Stimulated activated naive CD8-positive, alpha-beta T cell treated with anti-CD3 and anti-CD28 coated beads, Interleukin-15, Interleukin-2, amounts not matched to agents 100 ng/mL and 50 ng/mL, for 24 hours (primary cell): ENCODE measurements around the gene LMNA.
A peak's percentile ranks its signal among the peaks of the same experiment; 100 is the strongest.
"Not testable (repeated sequence)": the region's sequence is repeated elsewhere in the genome, so short reads cannot be mapped to it uniquely, and the experiment has no call there.

Experiments
- H3K27ac Mint-ChIP-seq: one replicate; pipeline ENCODE4 v1.8.0; 2021; ENCODE audit warnings: mild to moderate bottlenecking, mixed read lengths
- H3K27me3 Mint-ChIP-seq: one replicate; pipeline ENCODE4 v1.8.0; 2021; ENCODE audit warnings: mixed read lengths
- H3K36me3 Mint-ChIP-seq: one replicate; pipeline ENCODE4 v1.8.0; 2021; ENCODE audit warnings: low read depth, mixed read lengths
- H3K4me1 Mint-ChIP-seq: one replicate; pipeline ENCODE4 v1.8.0; 2021; ENCODE audit warnings: low read depth, mixed read lengths
- H3K4me3 Mint-ChIP-seq: one replicate; pipeline ENCODE4 v1.8.0; 2021; ENCODE audit warnings: mild to moderate bottlenecking, mixed read lengths
- H3K9me3 Mint-ChIP-seq: one replicate; pipeline ENCODE4 v1.8.0; 2021; ENCODE audit warnings: mixed read lengths

LMNA gene

GRCh38 chr1:156108057-156108456, 6.5 kb upstream of the LMNA start:
- Mint-ChIP-seq H3K27ac (peak overlapping the region; percentile 41), H3K36me3 (no peaks in the 10 kb centered on the region), H3K9me3 (no peaks in the 10 kb centered on the region), H3K4me1 (peaks cover 70% of the 10 kb centered on the region), H3K4me3 (peak overlapping the region; percentile 83), H3K27me3 (peaks cover 14% of the 10 kb centered on the region)

- Mint-ChIP-seq H3K9me3 (no peaks in the 10 kb centered on the region), H3K27ac (no peak overlapping the region), H3K36me3 (no peaks in the 10 kb centered on the region), H3K4me3 (no peak overlapping the region), H3K27me3 (peaks cover 16% of the 10 kb centered on the region), H3K4me1 (peaks cover 70% of the 10 kb centered on the region)
Observed at GRCh38 chr1:156108664-156109241, 5.8 kb upstream of the LMNA start.

- H3K4me3 Mint-ChIP-seq, result no peak overlapping the region
- peaks cover 65% of the 10 kb centered on the region for H3K4me1 Mint-ChIP-seq
- H3K27ac Mint-ChIP-seq, result no peak overlapping the region
- H3K27me3 Mint-ChIP-seq, result peaks cover 17% of the 10 kb centered on the region
- no peaks in the 10 kb centered on the region for H3K36me3 Mint-ChIP-seq
- no peaks in the 10 kb centered on the region for H3K9me3 Mint-ChIP-seq
Observed at GRCh38 chr1:156110252-156110651, 4.3 kb upstream of the LMNA start.

GRCh38 chr1:156111355-156111962, 3.1 kb upstream of the LMNA start:
- Mint-ChIP-seq H3K9me3 (no peaks in the 10 kb centered on the region), H3K4me3 (no peak overlapping the region), H3K4me1 (peaks cover 60% of the 10 kb centered on the region), H3K36me3 (peaks cover 3% of the 10 kb centered on the region), H3K27me3 (peaks cover 19% of the 10 kb centered on the region), H3K27ac (no peak overlapping the region)

GRCh38 chr1:156112276-156113137, 2.0 kb upstream of the LMNA start:
- peaks cover 6% of the 10 kb centered on the region for H3K36me3 Mint-ChIP-seq
- no peak overlapping the region for H3K27ac Mint-ChIP-seq
- H3K27me3 Mint-ChIP-seq, result peaks cover 22% of the 10 kb centered on the region
- no peak overlapping the region for H3K4me3 Mint-ChIP-seq
- peaks cover 53% of the 10 kb centered on the region for H3K4me1 Mint-ChIP-seq
- H3K9me3 Mint-ChIP-seq, result no peaks in the 10 kb centered on the region

- Mint-ChIP-seq H3K9me3 (no peaks in the 10 kb centered on the region), H3K36me3 (peaks cover 9% of the 10 kb centered on the region), H3K27me3 (peaks cover 23% of the 10 kb centered on the region), H3K4me3 (peak overlapping the region; percentile 92), H3K27ac (peak overlapping the region; percentile 86), H3K4me1 (peaks cover 50% of the 10 kb centered on the region)
Observed at GRCh38 chr1:156113282-156113950, 1.1 kb upstream of the LMNA start.

- Mint-ChIP-seq H3K4me3 (peak overlapping the region; percentile 92), H3K9me3 (no peaks in the 10 kb centered on the region), H3K27ac (peak overlapping the region; percentile 58), H3K4me1 (peaks cover 50% of the 10 kb centered on the region), H3K27me3 (peaks cover 25% of the 10 kb centered on the region), H3K36me3 (peaks cover 18% of the 10 kb centered on the region)
Observed at GRCh38 chr1:156114919-156115513, 505 bp downstream of the LMNA start.

- Mint-ChIP-seq H3K4me1 (peaks cover 57% of the 10 kb centered on the region), H3K36me3 (peaks cover 25% of the 10 kb centered on the region), H3K27ac (peak overlapping the region; percentile 58), H3K4me3 (peak overlapping the region; percentile 92), H3K9me3 (no peaks in the 10 kb centered on the region), H3K27me3 (peaks cover 21% of the 10 kb centered on the region)
Observed at GRCh38 chr1:156115514-156116374, 1.2 kb downstream of the LMNA start.

GRCh38 chr1:156116731-156117130, 2.2 kb downstream of the LMNA start:
- Mint-ChIP-seq H3K36me3 (peaks cover 32% of the 10 kb centered on the region), H3K4me3 (peak overlapping the region; percentile 92), H3K27me3 (peaks cover 17% of the 10 kb centered on the region), H3K27ac (peak overlapping the region; percentile 41), H3K4me1 (peaks cover 57% of the 10 kb centered on the region)
- not testable (repeated sequence) for H3K9me3 Mint-ChIP-seq

GRCh38 chr1:156117414-156118176, 3.1 kb downstream of the LMNA start:
- H3K4me3 Mint-ChIP-seq, result peak overlapping the region; percentile 61
- H3K27ac Mint-ChIP-seq, result no peak overlapping the region
- H3K36me3 Mint-ChIP-seq, result peaks cover 36% of the 10 kb centered on the region
- no peaks in the 10 kb centered on the region for H3K9me3 Mint-ChIP-seq
- peaks cover 61% of the 10 kb centered on the region for H3K4me1 Mint-ChIP-seq
- H3K27me3 Mint-ChIP-seq, result peaks cover 11% of the 10 kb centered on the region

- Mint-ChIP-seq H3K4me3 (peak overlapping the region; percentile 75), H3K27ac (no peak overlapping the region), H3K4me1 (peaks cover 61% of the 10 kb centered on the region), H3K9me3 (no peaks in the 10 kb centered on the region), H3K36me3 (peaks cover 37% of the 10 kb centered on the region), H3K27me3 (peaks cover 11% of the 10 kb centered on the region)
Observed at GRCh38 chr1:156118177-156118868, 3.8 kb downstream of the LMNA start.

- no peaks in the 10 kb centered on the region for H3K9me3 Mint-ChIP-seq
- peak overlapping the region; percentile 61 for H3K4me3 Mint-ChIP-seq
- peaks cover 63% of the 10 kb centered on the region for H3K4me1 Mint-ChIP-seq
- peaks cover 37% of the 10 kb centered on the region for H3K36me3 Mint-ChIP-seq
- H3K27ac Mint-ChIP-seq, result no peak overlapping the region
- H3K27me3 Mint-ChIP-seq, result peaks cover 8% of the 10 kb centered on the region
Observed at GRCh38 chr1:156119503-156120209, 5.1 kb downstream of the LMNA start.
